ENCODE results near the gene ABCC11.
A peak's percentile ranks its signal among the peaks of the same experiment; 100 is the strongest.
"Not testable (repeated sequence)": the region's sequence is repeated elsewhere in the genome, so short reads cannot be mapped to it uniquely, and the experiment has no call there.

Gene ABCC11

GRCh38 chr16:48176635-48177408 lies 70.5 kb downstream of the ABCC11 start:
- Mint-ChIP-seq H3K4me1 (ENCODE audit: low read depth) (peaks cover 6% of the 10 kb centered on the region), H3K27me3 (peaks cover 6% of the 10 kb centered on the region), H3K4me3 (no peak overlapping the region), H3K36me3 (ENCODE audit: low read depth) (no peaks in the 10 kb centered on the region), H3K9me3 (no peaks in the 10 kb centered on the region), H3K27ac (no peak overlapping the region)
- intact Hi-C loops (cut with micrococcal nuclease): no loop called here

GRCh38 chr16:48173889-48174288 lies 73.5 kb downstream of the ABCC11 start:
- Mint-ChIP-seq H3K4me3 (no peak overlapping the region), H3K27me3 (peaks cover 6% of the 10 kb centered on the region), H3K4me1 (ENCODE audit: low read depth) (peaks cover 6% of the 10 kb centered on the region), H3K36me3 (ENCODE audit: low read depth) (no peaks in the 10 kb centered on the region), H3K9me3 (no peaks in the 10 kb centered on the region), H3K27ac (no peak overlapping the region)
- intact Hi-C loops (cut with micrococcal nuclease): no loop called here

GRCh38 chr16:48172682-48173081 lies 74.7 kb downstream of the ABCC11 start:
- intact Hi-C loops (cut with micrococcal nuclease): no loop called here
- H3K27ac Mint-ChIP-seq: no peak overlapping the region
- no peak overlapping the region for H3K4me3 Mint-ChIP-seq
- H3K4me1 Mint-ChIP-seq (ENCODE audit: low read depth): peaks cover 14% of the 10 kb centered on the region
- peaks cover 6% of the 10 kb centered on the region for H3K27me3 Mint-ChIP-seq
- H3K9me3 Mint-ChIP-seq: no peaks in the 10 kb centered on the region
- no peaks in the 10 kb centered on the region for H3K36me3 Mint-ChIP-seq (ENCODE audit: low read depth)

GRCh38 chr16:48169896-48170295 lies 77.4 kb downstream of the ABCC11 start:
- Mint-ChIP-seq H3K4me3 (no peak overlapping the region), H3K36me3 (ENCODE audit: low read depth) (no peaks in the 10 kb centered on the region), H3K27me3 (peaks cover 3% of the 10 kb centered on the region), H3K27ac (no peak overlapping the region), H3K9me3 (no peaks in the 10 kb centered on the region), H3K4me1 (ENCODE audit: low read depth) (peaks cover 29% of the 10 kb centered on the region)
- intact Hi-C loops (cut with micrococcal nuclease): no loop called here

- H3K4me1 Mint-ChIP-seq (ENCODE audit: low read depth): peaks cover 27% of the 10 kb centered on the region
- no peak overlapping the region for H3K27ac Mint-ChIP-seq
- intact Hi-C loops (cut with micrococcal nuclease): no loop called here
- H3K4me3 Mint-ChIP-seq: no peak overlapping the region
- no peaks in the 10 kb centered on the region for H3K9me3 Mint-ChIP-seq
- peaks cover 2% of the 10 kb centered on the region for H3K27me3 Mint-ChIP-seq
- no peaks in the 10 kb centered on the region for H3K36me3 Mint-ChIP-seq (ENCODE audit: low read depth)
Observed at GRCh38 chr16:48168075-48168474, 79.3 kb downstream of the ABCC11 start.

GRCh38 chr16:48166617-48167016 lies 80.7 kb downstream of the ABCC11 start:
- H3K36me3 Mint-ChIP-seq (ENCODE audit: low read depth); H3K27me3 Mint-ChIP-seq; H3K4me3 Mint-ChIP-seq; intact Hi-C loops (cut with micrococcal nuclease); H3K9me3 Mint-ChIP-seq: not testable (repeated sequence)
- H3K4me1 Mint-ChIP-seq (ENCODE audit: low read depth): peaks cover 27% of the 10 kb centered on the region
- peak overlapping the region; percentile 62 for H3K27ac Mint-ChIP-seq

- intact Hi-C loops (cut with micrococcal nuclease): no loop called here
- Mint-ChIP-seq H3K9me3 (no peaks in the 10 kb centered on the region), H3K4me3 (no peak overlapping the region), H3K36me3 (ENCODE audit: low read depth) (no peaks in the 10 kb centered on the region), H3K4me1 (ENCODE audit: low read depth) (peaks cover 27% of the 10 kb centered on the region), H3K27ac (peak overlapping the region; percentile 62), H3K27me3 (peaks cover 3% of the 10 kb centered on the region)
Observed at GRCh38 chr16:48165961-48166578, 81.3 kb downstream of the ABCC11 start.

- no peaks in the 10 kb centered on the region for H3K36me3 Mint-ChIP-seq (ENCODE audit: low read depth)
- no peaks in the 10 kb centered on the region for H3K9me3 Mint-ChIP-seq
- H3K4me3 Mint-ChIP-seq: peak overlapping the region; percentile 2
- peaks cover 27% of the 10 kb centered on the region for H3K4me1 Mint-ChIP-seq (ENCODE audit: low read depth)
- peak overlapping the region; percentile 62 for H3K27ac Mint-ChIP-seq
- peaks cover 5% of the 10 kb centered on the region for H3K27me3 Mint-ChIP-seq
- intact Hi-C loops (cut with micrococcal nuclease): loop anchor here (1.0 kb wide), 1 partner anchor 1217 kb away; no protein-coding TSS in a partner anchor
Observed at GRCh38 chr16:48164907-48165715, 82.2 kb downstream of the ABCC11 start.

- Mint-ChIP-seq H3K4me1 (ENCODE audit: low read depth) (peaks cover 26% of the 10 kb centered on the region), H3K9me3 (no peaks in the 10 kb centered on the region), H3K27me3 (peaks cover 13% of the 10 kb centered on the region), H3K27ac (no peak overlapping the region), H3K4me3 (no peak overlapping the region), H3K36me3 (ENCODE audit: low read depth) (no peaks in the 10 kb centered on the region)
- intact Hi-C loops (cut with micrococcal nuclease): no loop called here
Observed at GRCh38 chr16:48162839-48163410, 84.4 kb downstream of the ABCC11 start.

- intact Hi-C loops (cut with micrococcal nuclease): no loop called here
- H3K36me3 Mint-ChIP-seq (ENCODE audit: low read depth): no peaks in the 10 kb centered on the region
- no peaks in the 10 kb centered on the region for H3K9me3 Mint-ChIP-seq
- H3K27me3 Mint-ChIP-seq: peaks cover 22% of the 10 kb centered on the region
- peaks cover 24% of the 10 kb centered on the region for H3K4me1 Mint-ChIP-seq (ENCODE audit: low read depth)
- H3K4me3 Mint-ChIP-seq: no peak overlapping the region
- no peak overlapping the region for H3K27ac Mint-ChIP-seq
Observed at GRCh38 chr16:48161906-48162305, 85.4 kb downstream of the ABCC11 start.

- Mint-ChIP-seq H3K9me3 (no peaks in the 10 kb centered on the region), H3K36me3 (ENCODE audit: low read depth) (no peaks in the 10 kb centered on the region), H3K4me3 (no peak overlapping the region), H3K27me3 (peaks cover 30% of the 10 kb centered on the region), H3K4me1 (ENCODE audit: low read depth) (peaks cover 16% of the 10 kb centered on the region), H3K27ac (no peak overlapping the region)
- intact Hi-C loops (cut with micrococcal nuclease): no loop called here
Observed at GRCh38 chr16:48160575-48160974, 86.8 kb downstream of the ABCC11 start.

- Mint-ChIP-seq H3K27me3 (peaks cover 36% of the 10 kb centered on the region), H3K4me3 (no peak overlapping the region), H3K9me3 (no peaks in the 10 kb centered on the region), H3K4me1 (ENCODE audit: low read depth) (peaks cover 5% of the 10 kb centered on the region), H3K36me3 (ENCODE audit: low read depth) (no peaks in the 10 kb centered on the region), H3K27ac (no peak overlapping the region)
- intact Hi-C loops (cut with micrococcal nuclease): no loop called here
Observed at GRCh38 chr16:48158296-48158695, 89.0 kb downstream of the ABCC11 start.

GRCh38 chr16:48157794-48158193 lies 89.5 kb downstream of the ABCC11 start:
- Mint-ChIP-seq H3K36me3 (ENCODE audit: low read depth) (no peaks in the 10 kb centered on the region), H3K4me1 (ENCODE audit: low read depth) (peaks cover 5% of the 10 kb centered on the region), H3K4me3 (no peak overlapping the region), H3K9me3 (no peaks in the 10 kb centered on the region), H3K27me3 (peaks cover 35% of the 10 kb centered on the region), H3K27ac (no peak overlapping the region)
- intact Hi-C loops (cut with micrococcal nuclease): loop anchor here (2.0 kb wide), 2 partner anchors 1017 to 1121 kb away; no protein-coding TSS in a partner anchor

- intact Hi-C loops (cut with micrococcal nuclease): loop anchor here (2.0 kb wide), 2 partner anchors 1017 to 1121 kb away; no protein-coding TSS in a partner anchor
- Mint-ChIP-seq H3K9me3 (no peaks in the 10 kb centered on the region), H3K36me3 (ENCODE audit: low read depth) (no peaks in the 10 kb centered on the region), H3K27ac (no peak overlapping the region), H3K4me1 (ENCODE audit: low read depth) (peaks cover 5% of the 10 kb centered on the region), H3K27me3 (peaks cover 35% of the 10 kb centered on the region), H3K4me3 (no peak overlapping the region)
Observed at GRCh38 chr16:48157302-48157701, 90.0 kb downstream of the ABCC11 start.
